HEK293 (cell line): ENCODE measurements around the gene CDC42EP3.

Source experiments
- CTCF ChIA-PET: fragments of 350-600 bp; formaldehyde crosslinking; extraction: SDS; loops from one replicate; lab custom pipeline; 2021; ENCODE audit warnings: antibody characterized with exemption; lab: Yijun Ruan, JAX
- POLR2A ChIA-PET: fragments of 300-600 bp; formaldehyde crosslinking; extraction: SDS; loops from one replicate; lab custom pipeline; 2020; ENCODE audit warnings: antibody characterized with exemption, inconsistent platforms; lab: Yijun Ruan, JAX
- H3K27ac ChIP-seq: fragments of 200-500 bp; sonication (Bioruptor generic); 2 replicates; pipeline ENCODE4 v1.5.1; 2014; ENCODE audit warnings: low read depth, low read length, control low read depth, inconsistent platforms; ENCODE audit errors: extremely low read depth
- H3K36me3 ChIP-seq, 2 experiments: fragments of 200-500 bp in 1 of 2; sonication (Bioruptor generic) in 1 of 2; 1 replicate in 1 of 2; 2 replicates in 1 of 2; pipeline ENCODE4 v1.5.1; 2014 to 2017; ENCODE audit warnings: inconsistent platforms in 2 of 2, low read length in 2 of 2; ENCODE audit not compliant: control insufficient read depth in 2 of 2, insufficient read depth in 1 of 2
- H3K4me1 ChIP-seq: fragments of 200-500 bp; sonication (Bioruptor generic); 2 replicates; pipeline ENCODE4 v1.5.1; 2014; ENCODE audit warnings: mild to moderate bottlenecking, low read length, inconsistent platforms; ENCODE audit not compliant: control insufficient read depth, insufficient read depth
- H3K4me3 ChIP-seq: 2 replicates; pipeline ENCODE4 v1.5.1; 2011; ENCODE audit warnings: low read depth, mild to moderate bottlenecking, control low read depth, low read length, moderate library complexity
- H3K9me3 ChIP-seq: fragments of 200-500 bp; sonication (Bioruptor generic); 2 replicates; pipeline ENCODE4 v1.5.1; 2014; ENCODE audit warnings: low read depth, low read length, inconsistent platforms; ENCODE audit not compliant: control insufficient read depth, insufficient read depth
- CTCF ChIP-seq: fragments of 450-650 bp; formaldehyde crosslinking; IDR thresholded peaks from 2 replicates; pipeline ENCODE4 v1.5.1; 2016; ENCODE audit warnings: missing biosample characterization, missing genetic modification characterization
- GLIS2 ChIP-seq: fragments of 450-650 bp; formaldehyde crosslinking; IDR thresholded peaks from 2 replicates; pipeline ENCODE4 v1.5.1; 2016; ENCODE audit warnings: missing biosample characterization, missing genetic modification characterization
- HOXD13 ChIP-seq: sonication (generic); formaldehyde crosslinking; IDR thresholded peaks from 2 replicates; pipeline ENCODE4 v1.8.0; 2022; ENCODE audit warnings: missing genetic modification reagents, borderline replicate concordance
- TCF7L2 ChIP-seq: IDR thresholded peaks from 2 replicates; pipeline ENCODE4 v1.6.1; 2011; ENCODE audit warnings: low read depth, mild to moderate bottlenecking, inconsistent platforms, low read length, moderate library complexity, borderline replicate concordance
- ZBTB26 ChIP-seq: fragments of 450-650 bp; formaldehyde crosslinking; optimal IDR thresholded peaks from 2 replicates; pipeline ENCODE3; 2016; ENCODE audit warnings: missing biosample characterization, mild to moderate bottlenecking, missing genetic modification characterization
- ZNF221 ChIP-seq: fragments of 450-650 bp; formaldehyde crosslinking; IDR thresholded peaks from 2 replicates; pipeline ENCODE4 v1.5.1; 2017; ENCODE audit warnings: missing biosample characterization, missing genetic modification characterization, borderline replicate concordance
- ZNF48 ChIP-seq: fragments of 450-650 bp; formaldehyde crosslinking; IDR thresholded peaks from 2 replicates; pipeline ENCODE4 v1.5.1; 2016; ENCODE audit warnings: missing biosample characterization, missing genetic modification characterization
- ZNF544 ChIP-seq: fragments of 450-650 bp; formaldehyde crosslinking; IDR thresholded peaks from 2 replicates; pipeline ENCODE4 v1.5.0; 2017; ENCODE audit warnings: missing biosample characterization, missing genetic modification characterization
- ZNF701 ChIP-seq: fragments of 450-650 bp; formaldehyde crosslinking; IDR thresholded peaks from 2 replicates; pipeline ENCODE4 v1.5.1; 2016; ENCODE audit warnings: missing biosample characterization, missing genetic modification characterization
- ZNF747 ChIP-seq: fragments of 450-650 bp; formaldehyde crosslinking; IDR thresholded peaks from 2 replicates; pipeline ENCODE4 v1.5.1; 2016; ENCODE audit warnings: missing biosample characterization, missing genetic modification characterization
- ZNF768 ChIP-seq: fragments of 450-650 bp; formaldehyde crosslinking; IDR thresholded peaks from 2 replicates; pipeline ENCODE4 v1.5.1; 2018; ENCODE audit warnings: missing biosample characterization, mild to moderate bottlenecking, missing genetic modification characterization
- ZNF777 ChIP-seq: fragments of 450-650 bp; formaldehyde crosslinking; IDR thresholded peaks from 2 replicates; pipeline ENCODE4 v1.5.1; 2017; ENCODE audit warnings: missing biosample characterization, missing genetic modification characterization, borderline replicate concordance
- ZNF791 ChIP-seq: fragments of 450-650 bp; formaldehyde crosslinking; IDR thresholded peaks from 2 replicates; pipeline ENCODE4 v1.5.1; 2016; ENCODE audit warnings: missing biosample characterization, missing genetic modification characterization
- TF ChIP-seq, protein P1 (sequence below): fragments of 450-650 bp; formaldehyde crosslinking; IDR thresholded peaks from 2 replicates; pipeline ENCODE4 v1.5.1; 2016; ENCODE audit warnings: missing biosample characterization, missing genetic modification characterization
- TF ChIP-seq, protein P2 (sequence below): fragments of 450-650 bp; formaldehyde crosslinking; IDR thresholded peaks from 2 replicates; pipeline ENCODE4 v1.5.1; 2016; ENCODE audit warnings: missing biosample characterization, missing genetic modification characterization, borderline replicate concordance
- TF ChIP-seq, protein P3 (sequence below): fragments of 450-650 bp; formaldehyde crosslinking; IDR thresholded peaks from 2 replicates; pipeline ENCODE4 v1.5.1; 2016; ENCODE audit warnings: missing biosample characterization, missing genetic modification characterization

Gene CDC42EP3

GRCh38 chr2:37647971-37648330 is 23.5 kb downstream of the CDC42EP3 start:
- H3K36me3 ChIP-seq = peaks cover 0 to 31% of the 10 kb centered on the region in 2 experiments; a peak in 1 of 3 replicates
- TF ChIP-seq ZBTB26 (tag by site-specific recombination) (no peak), ZNF221 (tag by site-specific recombination) (no peak), CTCF (tag by site-specific recombination) (no peak)
- peaks cover 2% of the 10 kb centered on the region; the same call in 1 of the 2 replicates for H3K4me1 ChIP-seq
- no peaks in the 10 kb centered on the region for H3K9me3 ChIP-seq
- ChIA-PET POLR2A (no interaction called here), CTCF (interaction anchor here (0.5 to 1.4 kb wide), 3 partner anchors 185 to 956 kb away, joined by 3 to 4 read pairs (median 3); no protein-coding TSS in a partner anchor)
- no peak overlapping the region for H3K27ac ChIP-seq
- no peak overlapping the region for H3K4me3 ChIP-seq

GRCh38 chr2:37645836-37646235 is 25.6 kb downstream of the CDC42EP3 start:
- Histone ChIP-seq H3K4me1 (peaks cover 6% of the 10 kb centered on the region; the same call in 1 of the 2 replicates), H3K27ac (no peak overlapping the region), H3K9me3 (no peaks in the 10 kb centered on the region), H3K4me3 (no peak overlapping the region), H3K36me3 (peaks cover 0 to 36% of the 10 kb centered on the region in 2 experiments; a peak in 1 of 3 replicates)
- CTCF ChIA-PET = interaction anchor here (0.6 to 1.4 kb wide), 2 partner anchors 58 to 111 kb away, joined by 3 to 7 read pairs; no protein-coding TSS in a partner anchor
- POLR2A ChIA-PET = interaction anchor here (0.9 kb wide), 1 partner anchor 9 kb away, joined by 4 read pairs; no protein-coding TSS in a partner anchor
- no peak for TF ChIP-seq ZNF48 (tag by site-specific recombination)

- Histone ChIP-seq H3K4me3 (no peak overlapping the region), H3K36me3 (peaks cover 0 to 36% of the 10 kb centered on the region in 2 experiments; a peak in 1 of 3 replicates), H3K4me1 (peaks cover 6% of the 10 kb centered on the region; the same call in 1 of the 2 replicates), H3K9me3 (no peaks in the 10 kb centered on the region), H3K27ac (no peak overlapping the region)
- ChIA-PET POLR2A (no interaction called here), CTCF (interaction anchor here (0.6 to 1.4 kb wide), 4 partner anchors 20 to 188 kb away, joined by 3 to 7 read pairs (median 4); no protein-coding TSS in a partner anchor)
- TF ChIP-seq, protein P1, sequence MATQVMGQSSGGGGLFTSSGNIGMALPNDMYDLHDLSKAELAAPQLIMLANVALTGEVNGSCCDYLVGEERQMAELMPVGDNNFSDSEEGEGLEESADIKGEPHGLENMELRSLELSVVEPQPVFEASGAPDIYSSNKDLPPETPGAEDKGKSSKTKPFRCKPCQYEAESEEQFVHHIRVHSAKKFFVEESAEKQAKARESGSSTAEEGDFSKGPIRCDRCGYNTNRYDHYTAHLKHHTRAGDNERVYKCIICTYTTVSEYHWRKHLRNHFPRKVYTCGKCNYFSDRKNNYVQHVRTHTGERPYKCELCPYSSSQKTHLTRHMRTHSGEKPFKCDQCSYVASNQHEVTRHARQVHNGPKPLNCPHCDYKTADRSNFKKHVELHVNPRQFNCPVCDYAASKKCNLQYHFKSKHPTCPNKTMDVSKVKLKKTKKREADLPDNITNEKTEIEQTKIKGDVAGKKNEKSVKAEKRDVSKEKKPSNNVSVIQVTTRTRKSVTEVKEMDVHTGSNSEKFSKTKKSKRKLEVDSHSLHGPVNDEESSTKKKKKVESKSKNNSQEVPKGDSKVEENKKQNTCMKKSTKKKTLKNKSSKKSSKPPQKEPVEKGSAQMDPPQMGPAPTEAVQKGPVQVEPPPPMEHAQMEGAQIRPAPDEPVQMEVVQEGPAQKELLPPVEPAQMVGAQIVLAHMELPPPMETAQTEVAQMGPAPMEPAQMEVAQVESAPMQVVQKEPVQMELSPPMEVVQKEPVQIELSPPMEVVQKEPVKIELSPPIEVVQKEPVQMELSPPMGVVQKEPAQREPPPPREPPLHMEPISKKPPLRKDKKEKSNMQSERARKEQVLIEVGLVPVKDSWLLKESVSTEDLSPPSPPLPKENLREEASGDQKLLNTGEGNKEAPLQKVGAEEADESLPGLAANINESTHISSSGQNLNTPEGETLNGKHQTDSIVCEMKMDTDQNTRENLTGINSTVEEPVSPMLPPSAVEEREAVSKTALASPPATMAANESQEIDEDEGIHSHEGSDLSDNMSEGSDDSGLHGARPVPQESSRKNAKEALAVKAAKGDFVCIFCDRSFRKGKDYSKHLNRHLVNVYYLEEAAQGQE = no peak
- no peak for TF ChIP-seq TCF7L2
- TF ChIP-seq, protein P2, sequence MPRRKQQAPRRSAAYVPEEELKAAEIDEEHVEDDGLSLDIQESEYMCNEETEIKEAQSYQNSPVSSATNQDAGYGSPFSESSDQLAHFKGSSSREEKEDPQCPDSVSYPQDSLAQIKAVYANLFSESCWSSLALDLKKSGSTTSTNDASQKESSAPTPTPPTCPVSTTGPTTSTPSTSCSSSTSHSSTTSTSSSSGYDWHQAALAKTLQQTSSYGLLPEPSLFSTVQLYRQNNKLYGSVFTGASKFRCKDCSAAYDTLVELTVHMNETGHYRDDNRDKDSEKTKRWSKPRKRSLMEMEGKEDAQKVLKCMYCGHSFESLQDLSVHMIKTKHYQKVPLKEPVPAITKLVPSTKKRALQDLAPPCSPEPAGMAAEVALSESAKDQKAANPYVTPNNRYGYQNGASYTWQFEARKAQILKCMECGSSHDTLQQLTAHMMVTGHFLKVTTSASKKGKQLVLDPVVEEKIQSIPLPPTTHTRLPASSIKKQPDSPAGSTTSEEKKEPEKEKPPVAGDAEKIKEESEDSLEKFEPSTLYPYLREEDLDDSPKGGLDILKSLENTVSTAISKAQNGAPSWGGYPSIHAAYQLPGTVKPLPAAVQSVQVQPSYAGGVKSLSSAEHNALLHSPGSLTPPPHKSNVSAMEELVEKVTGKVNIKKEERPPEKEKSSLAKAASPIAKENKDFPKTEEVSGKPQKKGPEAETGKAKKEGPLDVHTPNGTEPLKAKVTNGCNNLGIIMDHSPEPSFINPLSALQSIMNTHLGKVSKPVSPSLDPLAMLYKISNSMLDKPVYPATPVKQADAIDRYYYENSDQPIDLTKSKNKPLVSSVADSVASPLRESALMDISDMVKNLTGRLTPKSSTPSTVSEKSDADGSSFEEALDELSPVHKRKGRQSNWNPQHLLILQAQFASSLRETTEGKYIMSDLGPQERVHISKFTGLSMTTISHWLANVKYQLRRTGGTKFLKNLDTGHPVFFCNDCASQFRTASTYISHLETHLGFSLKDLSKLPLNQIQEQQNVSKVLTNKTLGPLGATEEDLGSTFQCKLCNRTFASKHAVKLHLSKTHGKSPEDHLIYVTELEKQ (tag by site-specific recombination) = no peak
- no peak for TF ChIP-seq ZNF791 (tag by site-specific recombination)
- TF ChIP-seq ZNF747 (tag by site-specific recombination) = no peak
- no peak for TF ChIP-seq HOXD13 (CRISPR knock-in tag)
- TF ChIP-seq ZNF221 (tag by site-specific recombination) = no peak
- TF ChIP-seq ZNF544 (tag by site-specific recombination) = no peak
- no peak for TF ChIP-seq ZNF701 (tag by site-specific recombination)
- TF ChIP-seq ZNF777 (tag by site-specific recombination) = no peak
- TF ChIP-seq, protein P3, sequence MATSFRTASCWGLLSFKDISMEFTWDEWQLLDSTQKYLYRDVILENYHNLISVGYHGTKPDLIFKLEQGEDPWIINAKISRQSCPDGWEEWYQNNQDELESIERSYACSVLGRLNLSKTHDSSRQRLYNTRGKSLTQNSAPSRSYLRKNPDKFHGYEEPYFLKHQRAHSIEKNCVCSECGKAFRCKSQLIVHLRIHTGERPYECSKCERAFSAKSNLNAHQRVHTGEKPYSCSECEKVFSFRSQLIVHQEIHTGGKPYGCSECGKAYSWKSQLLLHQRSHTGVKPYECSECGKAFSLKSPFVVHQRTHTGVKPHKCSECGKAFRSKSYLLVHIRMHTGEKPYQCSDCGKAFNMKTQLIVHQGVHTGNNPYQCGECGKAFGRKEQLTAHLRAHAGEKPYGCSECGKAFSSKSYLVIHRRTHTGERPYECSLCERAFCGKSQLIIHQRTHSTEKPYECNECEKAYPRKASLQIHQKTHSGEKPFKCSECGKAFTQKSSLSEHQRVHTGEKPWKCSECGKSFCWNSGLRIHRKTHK (tag by site-specific recombination) = no peak
- no peak for TF ChIP-seq GLIS2 (tag by site-specific recombination)
- no peak for TF ChIP-seq ZNF768 (tag by site-specific recombination)
These were observed 26.1 kb downstream of the CDC42EP3 start for GRCh38 chr2:37645362-37645761.
